ENCODE data around the gene RTN4R.

The RTN4R gene

DNA sequence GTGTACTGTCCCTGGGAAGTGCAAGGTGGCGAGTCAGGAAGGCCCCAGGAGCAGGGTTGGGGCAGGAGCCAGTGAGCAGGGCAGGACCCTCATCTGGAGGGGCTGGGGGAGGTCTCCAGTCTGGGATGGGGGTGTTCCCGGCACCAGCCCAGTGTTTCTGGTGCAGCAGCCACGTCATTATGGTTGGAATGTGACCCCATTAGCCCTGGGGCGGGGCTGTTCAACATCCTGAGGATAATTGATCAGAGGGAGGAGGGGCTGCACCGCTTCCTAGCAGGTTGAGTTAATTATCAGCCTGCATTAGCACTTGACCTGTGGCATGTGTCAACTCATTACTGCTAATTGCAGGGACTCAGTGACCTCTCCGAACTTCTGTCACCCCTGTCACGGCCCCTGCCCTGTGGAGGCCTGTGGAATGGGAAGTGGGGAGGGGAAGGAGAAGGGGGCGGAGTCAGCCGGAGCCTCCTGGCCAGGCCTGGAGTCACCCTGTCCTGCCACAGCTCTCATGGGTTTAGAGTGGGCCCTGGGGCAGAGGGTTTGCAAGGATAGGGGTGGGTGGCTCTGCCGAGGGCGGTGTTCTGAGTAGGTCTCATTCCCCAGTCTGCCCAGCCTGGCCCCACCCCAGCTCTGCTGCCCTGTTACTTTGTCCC, 64.4 kb downstream of the RTN4R start:
- H3K27ac ChIP-seq (ENCODE audit: insufficient read depth in 1 of 2, low read depth in 1 of 2, low read length in 2 of 2, poor library complexity in 1 of 2, severe bottlenecking in 2 of 2), result no peak overlapping the region
- no peaks in the 10 kb centered on the region for H3K36me3 ChIP-seq (ENCODE audit: control insufficient read depth in 4 of 4, insufficient read depth in 4 of 4, low read length in 3 of 4)
- 77% methylated on average over 6 of the region's 11 CpGs for WGBS (ENCODE audit: insufficient coverage)
- H3K27me3 ChIP-seq (replicated peaks in 2 of 5; ENCODE audit: control insufficient read depth in 4 of 5, insufficient read depth in 5 of 5, low read length in 4 of 5), result no peaks in the 10 kb centered on the region
- H3K4me3 ChIP-seq (ENCODE audit: control insufficient read depth in 1 of 7, extremely low read depth in 1 of 7, insufficient read depth in 4 of 7, low read depth in 2 of 7, low read length in 6 of 7), result no peak overlapping the region
- H3K4me1 ChIP-seq (ENCODE audit: control extremely low read depth in 1 of 4, control insufficient read depth in 4 of 4, insufficient read depth in 4 of 4, low read length in 3 of 4), result peaks cover 0 to 40% (median 29%) of the 10 kb centered on the region in 4 experiments
- ChIA-PET POLR2A (no interaction called here), CTCF (interaction anchor here (1.3 kb wide), 1 partner anchor 9 kb away, joined by 3 read pairs; no protein-coding TSS in a partner anchor)
- no peaks in the 10 kb centered on the region for H3K9me3 ChIP-seq (ENCODE audit: control extremely low read depth in 1 of 5, control insufficient read depth in 4 of 5, insufficient read depth in 2 of 5, low read depth in 1 of 5, low read length in 4 of 5)
- DNase-seq, result no peak

DNA sequence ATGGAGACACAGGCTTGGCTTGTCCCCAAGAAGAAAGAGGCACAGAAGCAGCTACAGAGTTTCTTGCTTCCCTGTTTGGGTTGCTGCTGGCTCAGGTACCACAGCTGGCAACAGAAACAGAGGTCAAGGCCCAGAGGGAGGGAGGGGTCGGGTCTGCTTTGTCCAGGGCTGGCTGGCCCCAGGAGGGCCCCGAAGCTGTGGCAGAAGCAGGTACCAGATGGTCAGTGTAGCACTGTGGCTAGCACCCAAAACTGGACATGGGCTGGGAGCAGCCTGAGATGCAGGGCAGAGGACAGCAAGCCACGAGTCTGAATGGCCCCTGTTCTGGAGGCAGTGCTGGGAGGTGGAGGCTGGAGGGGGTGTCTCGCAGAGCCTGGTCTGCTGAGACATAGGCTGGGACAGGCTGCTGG, 65.0 kb downstream of the RTN4R start:
- POLR2A ChIA-PET, result no interaction called here
- DNase-seq, result no peak
- CTCF ChIA-PET, result interaction anchor here (1.3 kb wide), 1 partner anchor 8 kb away, joined by 3 read pairs; no protein-coding TSS in a partner anchor
- Histone ChIP-seq H3K9me3 (ENCODE audit: control extremely low read depth in 1 of 5, control insufficient read depth in 4 of 5, insufficient read depth in 2 of 5, low read depth in 1 of 5, low read length in 4 of 5) (no peaks in the 10 kb centered on the region), H3K4me3 (ENCODE audit: control insufficient read depth in 1 of 7, extremely low read depth in 1 of 7, insufficient read depth in 4 of 7, low read depth in 2 of 7, low read length in 6 of 7) (no peak overlapping the region), H3K36me3 (ENCODE audit: control insufficient read depth in 4 of 4, insufficient read depth in 4 of 4, low read length in 3 of 4) (no peaks in the 10 kb centered on the region), H3K27ac (ENCODE audit: insufficient read depth in 1 of 2, low read depth in 1 of 2, low read length in 2 of 2, poor library complexity in 1 of 2, severe bottlenecking in 2 of 2) (no peak overlapping the region), H3K27me3 (replicated peaks in 2 of 5; ENCODE audit: control insufficient read depth in 4 of 5, insufficient read depth in 5 of 5, low read length in 4 of 5) (no peaks in the 10 kb centered on the region), H3K4me1 (ENCODE audit: control extremely low read depth in 1 of 4, control insufficient read depth in 4 of 4, insufficient read depth in 4 of 4, low read length in 3 of 4) (peaks cover 0 to 40% (median 29%) of the 10 kb centered on the region in 4 experiments)
- WGBS (ENCODE audit: insufficient coverage), result 100% methylated on average over 3 of the region's 4 CpGs

GRCh38 chr22:20201837-20202392, 66.2 kb downstream of the RTN4R start:
- H3K9me3 ChIP-seq (ENCODE audit: control extremely low read depth in 1 of 5, control insufficient read depth in 4 of 5, insufficient read depth in 2 of 5, low read depth in 1 of 5, low read length in 4 of 5), result no peaks in the 10 kb centered on the region
- H3K27ac ChIP-seq (ENCODE audit: insufficient read depth in 1 of 2, low read depth in 1 of 2, low read length in 2 of 2, poor library complexity in 1 of 2, severe bottlenecking in 2 of 2), result no peak overlapping the region
- CTCF ChIA-PET, result interaction anchor here (1.7 kb wide), 1 partner anchor 10 kb away, joined by 4 read pairs; no protein-coding TSS in a partner anchor
- POLR2A ChIA-PET, result no interaction called here
- H3K36me3 ChIP-seq (ENCODE audit: control insufficient read depth in 4 of 4, insufficient read depth in 4 of 4, low read length in 3 of 4), result no peaks in the 10 kb centered on the region
- no peak overlapping the region for H3K4me3 ChIP-seq (ENCODE audit: control insufficient read depth in 1 of 7, extremely low read depth in 1 of 7, insufficient read depth in 4 of 7, low read depth in 2 of 7, low read length in 6 of 7)
- DNase-seq, result no peak
- peaks cover 0 to 32% (median 20%) of the 10 kb centered on the region in 4 experiments for H3K4me1 ChIP-seq (ENCODE audit: control extremely low read depth in 1 of 4, control insufficient read depth in 4 of 4, insufficient read depth in 4 of 4, low read length in 3 of 4)
- WGBS (ENCODE audit: insufficient coverage), result 96% methylated on average over 12 of the region's 13 CpGs
- no peaks in the 10 kb centered on the region for H3K27me3 ChIP-seq (replicated peaks in 2 of 5; ENCODE audit: control insufficient read depth in 4 of 5, insufficient read depth in 5 of 5, low read length in 4 of 5)

GRCh38 chr22:20199906-20200305, 68.2 kb downstream of the RTN4R start:
- 100% methylated on average over 4 of the region's 5 CpGs for WGBS (ENCODE audit: insufficient coverage)
- DNase-seq, result no peak

GRCh38 chr22:20199413-20199842, 68.7 kb downstream of the RTN4R start:
- POLR2A ChIA-PET, result no interaction called here
- no peak overlapping the region for H3K4me3 ChIP-seq (ENCODE audit: control insufficient read depth in 1 of 7, extremely low read depth in 1 of 7, insufficient read depth in 4 of 7, low read depth in 2 of 7, low read length in 6 of 7)
- H3K9me3 ChIP-seq (ENCODE audit: control extremely low read depth in 1 of 5, control insufficient read depth in 4 of 5, insufficient read depth in 2 of 5, low read depth in 1 of 5, low read length in 4 of 5), result no peaks in the 10 kb centered on the region
- 100% methylated on average over 1 of the region's 1 CpG for WGBS (ENCODE audit: insufficient coverage)
- no peak for DNase-seq
- H3K36me3 ChIP-seq (ENCODE audit: control insufficient read depth in 4 of 4, insufficient read depth in 4 of 4, low read length in 3 of 4), result no peaks in the 10 kb centered on the region
- peaks cover 0 to 20% (median 10%) of the 10 kb centered on the region in 4 experiments for H3K4me1 ChIP-seq (ENCODE audit: control extremely low read depth in 1 of 4, control insufficient read depth in 4 of 4, insufficient read depth in 4 of 4, low read length in 3 of 4)
- CTCF ChIA-PET, result no interaction called here
- no peaks in the 10 kb centered on the region for H3K27me3 ChIP-seq (replicated peaks in 2 of 5; ENCODE audit: control insufficient read depth in 4 of 5, insufficient read depth in 5 of 5, low read length in 4 of 5)
- H3K27ac ChIP-seq (ENCODE audit: insufficient read depth in 1 of 2, low read depth in 1 of 2, low read length in 2 of 2, poor library complexity in 1 of 2, severe bottlenecking in 2 of 2), result no peak overlapping the region

More at GRCh38 chr22:20199906-20200305, 68.2 kb downstream of the RTN4R start:
- Histone ChIP-seq H3K4me1 (ENCODE audit: control extremely low read depth in 1 of 4, control insufficient read depth in 4 of 4, insufficient read depth in 4 of 4, low read length in 3 of 4) (peaks cover 0 to 21% (median 8%) of the 10 kb centered on the region in 4 experiments), H3K36me3 (ENCODE audit: control insufficient read depth in 4 of 4, insufficient read depth in 4 of 4, low read length in 3 of 4) (no peaks in the 10 kb centered on the region), H3K9me3 (ENCODE audit: control extremely low read depth in 1 of 5, control insufficient read depth in 4 of 5, insufficient read depth in 2 of 5, low read depth in 1 of 5, low read length in 4 of 5) (no peaks in the 10 kb centered on the region), H3K4me3 (ENCODE audit: control insufficient read depth in 1 of 7, extremely low read depth in 1 of 7, insufficient read depth in 4 of 7, low read depth in 2 of 7, low read length in 6 of 7) (no peak overlapping the region), H3K27ac (ENCODE audit: insufficient read depth in 1 of 2, low read depth in 1 of 2, low read length in 2 of 2, poor library complexity in 1 of 2, severe bottlenecking in 2 of 2) (no peak overlapping the region), H3K27me3 (replicated peaks in 2 of 5; ENCODE audit: control insufficient read depth in 4 of 5, insufficient read depth in 5 of 5, low read length in 4 of 5) (no peaks in the 10 kb centered on the region)
- CTCF ChIA-PET, result interaction anchor here (0.9 to 1.1 kb wide), 2 partner anchors 11 to 39 kb away, joined by 3 read pairs; no protein-coding TSS in a partner anchor
- POLR2A ChIA-PET, result no interaction called here

DNA sequence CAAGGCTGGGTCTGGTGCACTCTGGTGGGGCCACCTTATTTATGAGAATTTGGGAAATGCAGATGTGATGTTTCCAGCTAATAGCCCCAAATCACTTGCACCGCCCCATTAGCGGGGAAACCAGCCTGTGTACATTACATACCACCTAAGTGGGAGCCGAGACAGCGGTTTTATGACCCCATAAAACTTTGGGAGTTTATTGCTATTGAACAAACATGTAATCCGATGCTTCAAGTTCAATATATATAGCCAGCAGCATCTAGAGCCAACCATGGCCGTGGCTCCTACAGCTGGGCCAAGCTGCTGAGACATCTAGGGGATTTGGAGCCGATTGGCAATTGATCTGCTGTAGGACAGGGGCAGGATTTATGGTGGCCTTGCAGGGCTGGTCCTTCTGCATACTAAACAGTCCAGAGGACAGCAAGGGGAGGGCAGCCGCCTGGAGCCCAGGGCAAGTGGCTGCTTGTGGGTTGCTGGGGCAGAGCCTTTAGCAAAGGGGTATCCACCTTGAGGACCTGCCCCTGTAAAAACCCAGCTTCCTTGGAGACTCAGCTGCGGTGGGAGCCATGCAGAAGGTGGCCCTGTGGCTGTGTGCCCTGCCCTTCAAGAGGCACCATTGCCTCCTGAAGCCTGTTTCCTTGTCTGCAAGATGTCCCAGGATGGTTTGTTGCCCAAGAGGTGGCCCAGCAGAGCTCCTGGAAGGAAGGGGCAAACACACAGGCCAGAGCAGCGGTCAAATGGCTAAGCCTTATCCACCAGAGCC, 69.4 kb downstream of the RTN4R start:
- WGBS (ENCODE audit: insufficient coverage), result 99% methylated on average over 9 of the region's 10 CpGs
- no peak overlapping the region for H3K4me3 ChIP-seq (ENCODE audit: control insufficient read depth in 1 of 7, extremely low read depth in 1 of 7, insufficient read depth in 4 of 7, low read depth in 2 of 7, low read length in 6 of 7)
- H3K4me1 ChIP-seq (ENCODE audit: control extremely low read depth in 1 of 4, control insufficient read depth in 4 of 4, insufficient read depth in 4 of 4, low read length in 3 of 4), result peaks cover 0 to 14% (median 7%) of the 10 kb centered on the region in 4 experiments
- H3K9me3 ChIP-seq (ENCODE audit: control extremely low read depth in 1 of 5, control insufficient read depth in 4 of 5, insufficient read depth in 2 of 5, low read depth in 1 of 5, low read length in 4 of 5), result no peaks in the 10 kb centered on the region
- H3K27me3 ChIP-seq (replicated peaks in 2 of 5; ENCODE audit: control insufficient read depth in 4 of 5, insufficient read depth in 5 of 5, low read length in 4 of 5), result no peaks in the 10 kb centered on the region
- no peaks in the 10 kb centered on the region for H3K36me3 ChIP-seq (ENCODE audit: control insufficient read depth in 4 of 4, insufficient read depth in 4 of 4, low read length in 3 of 4)
- ChIA-PET CTCF (interaction anchor here (1.4 kb wide), 1 partner anchor 30 kb away, joined by 3 read pairs; no protein-coding TSS in a partner anchor), POLR2A (no interaction called here)
- DNase-seq, result no peak
- H3K27ac ChIP-seq (ENCODE audit: insufficient read depth in 1 of 2, low read depth in 1 of 2, low read length in 2 of 2, poor library complexity in 1 of 2, severe bottlenecking in 2 of 2), result no peak overlapping the region
